Activated naive CD8-positive, alpha-beta T cell treated with anti-CD3 and anti-CD28 coated beads, Interleukin-2, amount 50 U/mL, for 16 hours (primary cell): ENCODE results near the gene GPR26.

Source experiments
- DNase-seq: peaks from one replicate; pipeline ENCODE4 v3.0.0-alpha.2; 2020; ENCODE audit warnings: low read depth, low spot score

GPR26 gene, protein sequence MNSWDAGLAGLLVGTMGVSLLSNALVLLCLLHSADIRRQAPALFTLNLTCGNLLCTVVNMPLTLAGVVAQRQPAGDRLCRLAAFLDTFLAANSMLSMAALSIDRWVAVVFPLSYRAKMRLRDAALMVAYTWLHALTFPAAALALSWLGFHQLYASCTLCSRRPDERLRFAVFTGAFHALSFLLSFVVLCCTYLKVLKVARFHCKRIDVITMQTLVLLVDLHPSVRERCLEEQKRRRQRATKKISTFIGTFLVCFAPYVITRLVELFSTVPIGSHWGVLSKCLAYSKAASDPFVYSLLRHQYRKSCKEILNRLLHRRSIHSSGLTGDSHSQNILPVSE

DNA sequence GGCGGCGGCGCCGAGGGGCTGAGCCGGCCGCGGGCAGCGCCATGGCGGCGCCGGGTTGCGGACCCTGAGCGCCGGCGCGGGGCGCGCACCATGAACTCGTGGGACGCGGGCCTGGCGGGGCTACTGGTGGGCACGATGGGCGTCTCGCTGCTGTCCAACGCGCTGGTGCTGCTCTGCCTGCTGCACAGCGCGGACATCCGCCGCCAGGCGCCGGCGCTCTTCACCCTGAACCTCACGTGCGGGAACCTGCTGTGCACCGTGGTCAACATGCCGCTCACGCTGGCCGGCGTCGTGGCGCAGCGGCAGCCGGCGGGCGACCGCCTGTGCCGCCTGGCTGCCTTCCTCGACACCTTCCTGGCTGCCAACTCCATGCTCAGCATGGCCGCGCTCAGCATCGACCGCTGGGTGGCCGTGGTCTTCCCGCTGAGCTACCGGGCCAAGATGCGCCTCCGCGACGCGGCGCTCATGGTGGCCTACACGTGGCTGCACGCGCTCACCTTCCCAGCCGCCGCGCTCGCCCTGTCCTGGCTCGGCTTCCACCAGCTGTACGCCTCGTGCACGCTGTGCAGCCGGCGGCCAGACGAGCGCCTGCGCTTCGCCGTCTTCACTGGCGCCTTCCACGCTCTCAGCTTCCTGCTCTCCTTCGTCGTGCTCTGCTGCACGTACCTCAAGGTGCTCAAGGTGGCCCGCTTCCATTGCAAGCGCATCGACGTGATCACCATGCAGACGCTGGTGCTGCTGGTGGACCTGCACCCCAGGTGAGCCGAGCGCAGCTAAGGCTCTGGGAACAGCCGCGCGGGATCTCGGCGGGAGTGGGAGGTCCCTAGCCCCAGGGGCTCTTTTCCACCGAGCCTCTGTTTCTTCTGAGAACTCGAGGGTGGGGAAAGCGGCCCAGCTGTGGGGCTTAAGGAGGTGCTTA lies at the start of gene GPR26:
Gene GPR26, plus strand, starts transcription at position 38 of the 919 bp plus-strand sequence. Its CDS starts 53 bp downstream, at position 91.
- DNase-seq: no peak

DNA sequence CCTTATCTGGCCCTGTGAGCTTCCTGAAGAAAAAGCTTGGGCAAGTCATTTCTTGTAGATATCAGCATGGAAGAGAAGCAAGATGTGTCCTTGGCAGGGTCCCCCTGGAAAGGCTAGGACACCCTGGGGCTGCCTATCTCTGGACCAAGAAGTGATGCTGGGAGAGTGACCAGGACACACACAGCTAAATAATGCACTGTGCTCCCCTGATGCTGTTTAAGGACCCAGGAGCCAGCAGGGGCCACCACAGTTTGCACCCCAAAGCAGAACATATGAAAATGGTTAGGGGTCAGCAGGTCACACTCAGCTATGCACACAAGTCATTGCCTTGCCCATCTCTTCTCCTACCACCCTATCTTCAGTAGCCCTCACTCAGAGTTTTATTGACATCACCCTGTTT lies 47.9 kb upstream of the GPR26 start:
- no peak for DNase-seq

DNA sequence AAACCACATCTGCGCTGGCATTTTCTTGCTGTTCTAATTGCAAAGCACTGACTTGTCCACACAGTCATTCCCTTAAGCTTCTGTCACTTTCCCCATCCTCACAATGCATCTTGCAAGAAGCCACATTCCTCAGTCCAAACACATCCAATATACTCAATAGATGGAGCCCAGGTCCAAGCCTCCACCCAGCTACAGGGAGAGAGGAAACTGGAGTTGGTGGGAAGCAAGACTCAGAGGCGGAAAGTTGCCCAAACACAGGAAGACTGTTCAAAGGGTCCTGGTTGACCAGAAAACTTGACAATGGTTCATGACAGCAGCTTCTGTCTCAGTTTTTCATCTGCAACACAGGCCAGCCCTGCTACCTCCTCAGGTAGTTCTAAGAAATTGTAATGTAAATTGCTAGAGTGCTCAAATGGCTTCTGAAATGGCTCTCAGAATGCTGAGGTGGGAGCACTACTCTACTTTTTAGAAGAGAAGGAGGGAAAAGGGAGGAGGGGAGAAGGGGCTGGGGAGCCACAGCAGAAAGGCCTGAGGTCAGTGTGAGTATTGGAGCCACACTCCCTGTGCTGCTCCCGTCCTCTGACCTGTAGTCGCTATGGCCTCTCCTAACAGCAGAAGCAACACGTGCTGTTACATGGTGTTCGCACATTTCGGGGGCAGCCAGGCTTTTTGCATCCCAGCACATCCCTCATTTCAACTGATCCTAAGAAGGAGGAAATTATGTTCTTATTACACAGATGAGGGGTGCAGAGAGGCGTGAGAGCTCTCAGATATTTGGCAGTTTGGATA lies 46.9 kb upstream of the GPR26 start:
- DNase-seq: no peak

DNA sequence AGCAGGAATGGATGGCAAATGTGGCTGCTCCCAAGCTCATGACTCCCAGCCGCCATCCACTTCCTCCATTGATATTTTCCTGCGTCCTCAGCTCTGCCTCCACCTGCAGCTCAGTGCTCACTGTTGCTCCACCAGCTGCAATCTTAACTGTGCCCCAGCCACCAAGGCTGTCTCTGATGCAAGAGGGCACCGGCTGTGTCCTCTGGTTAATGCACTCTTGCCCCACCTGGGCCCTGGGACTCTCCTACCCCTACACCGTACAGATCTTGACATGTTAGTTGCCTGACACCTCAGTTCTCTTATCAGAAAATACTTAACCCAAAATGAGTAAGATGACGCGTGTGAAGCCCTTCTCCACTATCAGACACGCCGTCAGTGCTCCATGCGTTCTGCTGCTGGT lies 45.5 kb upstream of the GPR26 start:
- DNase-seq: no peak

DNA sequence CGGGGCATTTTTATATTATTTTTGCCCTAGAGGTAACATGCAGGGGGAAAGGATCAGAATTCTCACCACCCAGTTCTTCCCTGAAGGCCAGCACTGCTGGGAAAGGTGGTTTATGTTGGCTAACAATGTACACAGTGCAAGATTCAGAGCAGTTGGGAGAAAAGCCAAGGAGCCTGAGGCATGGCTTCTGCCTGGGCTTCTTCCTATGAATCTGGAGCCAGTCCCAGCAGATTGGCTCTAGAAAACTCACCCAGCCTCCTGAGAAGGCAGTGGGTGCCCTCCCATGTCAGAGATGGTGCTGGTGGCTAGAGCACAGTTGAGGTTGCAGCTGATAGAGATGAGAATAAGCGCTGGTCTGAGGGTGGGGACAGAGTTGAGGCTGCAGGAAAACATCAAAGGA lies 44.7 kb upstream of the GPR26 start:
- no peak for DNase-seq

DNA sequence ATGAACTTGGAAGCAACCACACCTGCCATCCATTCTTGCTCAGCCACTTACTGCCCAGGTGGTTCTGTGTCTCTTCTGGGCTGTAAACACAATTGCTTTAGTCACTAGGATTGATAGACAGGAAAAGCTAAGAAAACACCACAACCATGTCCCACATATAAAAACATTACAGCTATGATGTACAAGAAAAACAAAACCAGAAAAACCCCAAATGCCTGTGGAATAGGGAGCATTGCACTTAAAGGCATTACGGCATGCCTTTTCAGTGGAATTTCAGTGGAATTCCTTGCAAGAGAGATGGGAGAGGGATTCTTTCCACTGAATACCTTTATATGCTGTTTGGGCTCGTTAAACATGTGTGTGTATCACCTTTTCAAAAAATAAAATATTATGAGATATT lies 44.2 kb upstream of the GPR26 start:
- no peak for DNase-seq

DNA sequence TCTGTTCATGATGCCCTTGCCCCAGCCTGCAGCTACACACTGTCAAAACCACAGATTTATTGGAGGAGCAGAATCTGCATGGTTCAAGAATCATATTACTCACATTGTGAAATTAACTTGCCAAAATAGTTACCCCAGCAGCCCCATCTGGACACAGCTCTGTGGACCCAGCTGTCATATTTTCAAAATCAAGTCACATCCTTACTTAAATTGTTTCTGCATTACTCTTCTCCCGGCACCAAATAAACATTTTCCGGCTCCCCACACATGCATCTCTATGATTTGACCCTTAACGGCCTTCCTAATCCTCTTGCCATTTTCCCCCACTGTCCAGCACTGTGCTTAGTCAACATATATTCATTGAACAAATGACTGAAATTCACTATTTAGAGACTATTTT lies 43.8 kb upstream of the GPR26 start:
- no peak for DNase-seq

DNA sequence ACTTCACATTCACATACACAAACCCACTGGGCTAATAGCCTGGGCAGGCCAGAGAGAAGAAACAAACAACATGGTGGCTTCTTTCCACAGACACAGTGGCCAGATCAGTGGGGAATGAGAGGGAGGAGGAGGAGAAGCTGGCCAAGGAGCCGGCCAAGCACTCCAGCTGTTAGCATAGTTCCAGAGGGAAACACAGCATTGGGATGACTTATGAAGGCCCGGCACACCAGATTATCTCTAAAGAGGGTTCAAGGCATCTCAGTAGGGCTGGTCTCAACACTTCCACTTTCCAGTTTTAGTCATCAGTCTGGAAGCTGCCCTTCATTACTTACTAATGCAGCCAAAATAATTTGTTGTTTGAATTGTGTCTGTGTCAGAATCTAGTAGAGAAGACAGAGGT lies 42.1 kb upstream of the GPR26 start:
- no peak for DNase-seq

DNA sequence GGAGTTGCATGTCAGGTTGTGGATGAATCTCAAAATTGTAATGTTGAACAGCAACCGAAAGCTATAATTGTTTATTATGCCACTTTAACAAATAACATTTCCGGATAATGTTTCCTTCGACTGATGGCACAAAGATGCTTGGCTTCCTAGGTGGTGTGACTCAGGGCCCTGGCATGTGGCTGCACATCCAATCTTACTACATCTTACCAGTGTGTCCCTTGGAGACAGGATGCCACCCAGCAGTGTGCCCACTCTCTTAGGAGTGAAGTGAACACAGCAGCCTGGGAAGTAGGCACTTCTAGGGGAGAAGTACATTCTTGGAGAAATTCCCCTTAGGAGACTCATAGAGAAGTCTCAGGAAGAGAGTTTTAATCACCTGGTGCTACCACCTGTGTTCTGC lies 33.0 kb upstream of the GPR26 start:
- no peak for DNase-seq

DNA sequence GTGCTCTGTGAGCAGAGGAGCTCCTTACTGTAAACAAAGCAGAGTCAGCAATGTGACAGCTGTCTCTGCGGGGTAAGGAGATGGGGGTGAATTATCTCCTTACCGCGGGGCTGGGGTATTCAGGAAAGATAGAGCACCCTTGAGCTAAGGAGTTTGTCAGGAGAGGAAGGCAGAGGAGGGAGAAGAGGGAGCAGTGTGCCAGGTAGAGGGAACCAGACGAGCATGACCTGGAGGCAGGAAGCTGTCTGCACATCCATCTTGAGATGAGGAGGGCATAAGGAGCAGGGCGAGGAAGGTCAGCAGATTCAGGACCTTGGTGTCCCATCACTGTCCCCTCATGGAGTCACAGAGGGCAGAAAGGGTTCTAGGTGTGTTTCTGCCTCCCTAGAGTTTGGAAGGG lies 32.5 kb upstream of the GPR26 start:
- DNase-seq: no peak

DNA sequence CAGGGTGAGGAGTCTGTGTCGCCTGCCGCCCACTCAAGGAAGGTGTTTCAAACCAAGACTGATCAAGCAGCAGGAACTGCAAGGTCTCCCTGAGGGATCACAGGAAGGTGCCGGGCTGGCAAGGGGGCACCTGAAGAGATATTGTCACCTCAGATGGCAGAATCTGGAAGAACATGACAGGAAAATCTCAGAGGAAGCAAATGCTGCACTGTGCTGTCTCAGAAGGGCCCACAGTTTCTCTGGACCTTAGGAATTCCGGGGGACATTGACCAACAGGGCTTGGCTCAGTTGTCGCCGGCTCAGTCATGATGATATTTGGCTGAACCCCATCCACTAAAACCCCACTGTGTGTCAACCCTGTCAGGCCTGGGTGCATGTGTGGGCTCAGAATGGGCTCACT lies 31.9 kb upstream of the GPR26 start:
- no peak for DNase-seq

DNA sequence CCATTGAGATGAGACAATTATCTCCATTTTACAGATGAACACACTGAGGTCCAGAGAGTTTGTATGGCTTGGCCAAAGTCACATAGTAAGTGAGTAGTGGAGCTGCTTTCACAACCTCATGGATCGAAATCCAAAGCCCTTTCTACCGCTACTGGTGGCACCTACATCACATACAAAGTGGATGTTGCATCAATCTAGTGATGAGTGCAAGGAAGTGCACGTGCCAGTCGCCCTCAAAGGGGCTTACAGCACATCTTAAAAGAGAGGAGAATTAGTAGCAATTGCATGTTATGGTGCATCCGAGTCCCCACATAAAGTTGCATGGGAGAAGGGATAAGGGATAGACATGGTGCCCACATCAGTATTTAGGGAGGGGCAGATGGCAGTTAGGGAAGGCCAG lies 31.0 kb upstream of the GPR26 start:
- DNase-seq: no peak

DNA sequence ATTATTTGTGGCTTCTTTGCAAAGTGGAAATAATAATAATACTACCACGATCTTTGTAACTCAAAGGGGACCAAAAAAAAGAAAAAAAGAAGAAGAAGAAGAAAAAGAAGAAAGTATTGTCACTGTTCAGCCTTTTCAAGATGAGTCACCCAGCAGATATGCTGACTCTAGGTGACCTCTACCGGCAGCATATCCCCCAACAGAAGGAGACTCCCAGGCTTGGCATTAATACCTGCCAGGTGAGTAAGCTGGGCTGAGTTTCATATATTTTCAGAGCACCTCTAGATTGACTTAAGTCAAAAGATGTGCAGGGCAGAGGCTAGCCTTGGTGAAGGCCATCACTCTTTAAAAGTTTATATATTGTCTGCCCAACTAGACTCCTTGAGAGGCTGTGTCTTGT lies 30.4 kb upstream of the GPR26 start:
- DNase-seq: no peak

DNA sequence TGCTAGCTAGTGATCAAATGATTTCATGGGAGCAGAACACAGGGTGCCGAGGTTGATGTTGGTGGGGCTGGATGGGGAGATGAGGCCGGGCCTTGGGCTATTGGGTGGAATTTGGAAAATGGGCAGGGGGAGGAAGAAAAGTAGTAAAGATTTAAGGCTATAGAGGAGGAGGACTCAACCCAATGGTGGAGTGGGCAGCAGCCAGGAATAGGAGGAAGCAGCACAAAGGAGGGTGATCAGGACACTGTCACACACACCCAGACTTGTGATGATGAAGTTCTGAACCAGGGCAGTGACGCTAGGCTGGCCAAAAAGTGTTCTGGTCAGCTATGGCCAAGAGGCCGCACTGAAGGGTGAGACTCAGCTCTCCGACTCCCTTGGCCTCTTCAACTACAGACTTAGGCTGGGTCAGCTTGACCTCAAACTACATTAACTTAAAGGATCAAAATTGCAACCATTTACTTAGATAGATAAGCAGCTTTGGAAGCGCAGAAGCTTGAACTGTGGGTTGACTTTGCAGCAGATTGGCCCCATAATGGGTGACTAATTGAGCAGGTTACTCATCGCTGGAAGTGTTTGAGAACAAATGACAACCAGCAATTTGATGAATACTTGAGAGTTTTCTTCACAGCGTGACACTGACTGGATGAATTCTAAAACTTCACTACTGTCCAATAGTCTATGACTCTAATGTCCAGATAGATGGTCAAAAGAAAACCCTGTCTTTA lies 29.4 kb upstream of the GPR26 start:
- DNase-seq: no peak

DNA sequence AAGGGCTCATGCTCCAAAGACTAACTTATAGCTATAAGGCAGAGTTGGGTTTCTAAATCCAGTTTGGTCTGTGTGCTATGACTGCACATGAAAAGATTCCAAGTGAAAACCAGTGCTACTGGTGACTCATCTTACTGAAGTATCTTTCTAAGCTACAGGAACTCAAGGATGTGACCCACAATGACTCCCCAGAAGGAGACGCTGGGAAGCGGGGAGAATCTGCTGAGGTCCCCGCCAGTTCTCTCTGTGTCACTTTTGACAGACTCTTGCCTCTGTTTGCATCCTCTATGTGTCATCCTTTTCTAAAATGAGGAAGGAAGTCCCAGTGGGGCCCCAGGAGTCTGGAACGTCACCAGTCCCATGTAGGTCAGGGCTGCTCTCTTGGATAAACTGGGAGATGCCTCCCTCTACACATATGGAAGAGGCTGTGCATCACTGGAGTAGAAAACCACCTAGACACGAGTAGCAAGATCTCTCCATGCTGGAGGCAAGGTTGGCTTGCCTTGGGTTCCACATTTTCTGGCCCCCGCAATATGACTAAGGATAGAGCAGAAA lies 28.8 kb upstream of the GPR26 start:
- DNase-seq: no peak

DNA sequence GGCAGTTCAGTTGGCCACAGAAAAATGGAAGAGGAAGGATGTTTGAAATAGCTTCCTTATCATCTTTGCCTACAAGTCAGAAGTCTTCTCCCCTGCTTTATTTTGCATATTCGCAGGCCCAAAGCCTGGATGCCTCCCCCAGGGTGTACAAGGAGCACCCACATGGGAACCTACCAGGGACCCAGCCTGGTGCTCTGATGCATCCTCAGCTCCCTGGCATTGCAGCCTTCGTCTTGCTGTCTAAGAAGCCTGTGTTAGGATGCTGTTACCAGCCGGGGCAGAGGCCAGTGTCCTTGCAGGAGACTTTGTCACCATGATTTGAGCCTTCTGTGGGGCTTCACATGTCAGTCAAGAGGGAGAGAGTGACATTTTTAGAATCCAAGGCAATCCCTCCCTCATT lies 27.0 kb upstream of the GPR26 start:
- no peak for DNase-seq

DNA sequence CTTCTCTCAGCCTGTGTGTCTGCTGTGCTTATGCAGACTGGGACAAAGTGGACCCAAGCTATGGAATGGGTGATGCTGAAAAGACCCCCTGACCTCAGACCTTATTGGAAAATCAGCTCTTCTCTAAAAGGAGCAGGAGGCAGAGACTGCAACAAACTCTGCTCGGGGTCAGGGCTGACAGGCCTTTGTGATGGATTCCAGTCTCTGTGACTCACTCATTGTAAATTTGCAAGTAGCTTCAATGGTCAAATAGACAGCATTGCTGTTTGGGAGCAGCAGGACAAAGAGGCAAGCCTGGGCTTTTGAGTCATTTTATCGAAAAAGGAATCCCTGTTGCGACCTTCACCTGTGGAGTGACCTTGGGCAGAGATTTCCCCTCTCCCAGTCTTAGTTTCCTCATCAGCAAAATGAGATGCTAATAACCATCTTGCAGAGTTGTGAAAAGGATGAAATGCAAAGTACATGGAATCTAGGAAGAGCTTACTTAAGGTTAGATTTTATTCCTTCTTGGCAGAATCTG lies 26.1 kb upstream of the GPR26 start:
- DNase-seq: no peak

DNA sequence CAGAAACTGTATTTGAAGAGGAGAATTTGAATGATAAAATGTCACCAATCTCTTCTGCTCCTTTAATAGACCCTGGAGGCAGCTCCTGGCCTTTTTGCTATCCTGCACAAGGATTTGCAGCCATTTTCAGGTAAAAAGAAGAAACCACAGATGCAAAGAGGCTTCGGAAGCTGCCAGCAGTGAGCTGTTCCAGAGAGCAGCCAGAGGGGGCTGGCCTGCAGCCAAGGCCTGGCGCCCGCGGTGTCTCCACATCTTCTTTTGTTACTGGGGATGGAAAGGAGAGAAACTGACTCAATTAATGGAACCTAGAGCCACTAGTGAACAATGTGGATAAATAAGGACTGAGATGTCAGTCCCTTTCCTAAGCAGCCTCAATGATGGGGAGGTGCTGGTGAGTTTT lies 23.9 kb upstream of the GPR26 start:
- DNase-seq: no peak

DNA sequence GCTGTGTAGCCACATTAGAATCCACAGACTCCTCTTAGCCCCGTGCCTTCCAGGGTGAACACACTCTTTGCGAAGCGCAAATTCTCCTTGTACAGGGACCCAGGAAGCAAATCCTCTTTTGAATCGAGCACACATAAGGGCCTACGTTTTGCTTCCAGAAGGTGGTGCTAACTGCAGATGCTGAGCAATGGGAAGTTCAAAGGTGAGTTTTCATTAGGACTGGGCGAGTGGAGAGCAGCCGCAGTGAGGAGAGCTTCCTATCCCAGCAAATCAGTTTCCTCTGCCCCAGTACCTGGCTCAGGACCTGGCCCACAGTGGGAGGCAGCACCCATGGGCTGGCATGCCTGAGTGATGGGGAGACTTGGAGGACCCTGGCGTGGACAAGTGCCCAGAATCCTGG lies 23.5 kb upstream of the GPR26 start:
- no peak for DNase-seq

DNA sequence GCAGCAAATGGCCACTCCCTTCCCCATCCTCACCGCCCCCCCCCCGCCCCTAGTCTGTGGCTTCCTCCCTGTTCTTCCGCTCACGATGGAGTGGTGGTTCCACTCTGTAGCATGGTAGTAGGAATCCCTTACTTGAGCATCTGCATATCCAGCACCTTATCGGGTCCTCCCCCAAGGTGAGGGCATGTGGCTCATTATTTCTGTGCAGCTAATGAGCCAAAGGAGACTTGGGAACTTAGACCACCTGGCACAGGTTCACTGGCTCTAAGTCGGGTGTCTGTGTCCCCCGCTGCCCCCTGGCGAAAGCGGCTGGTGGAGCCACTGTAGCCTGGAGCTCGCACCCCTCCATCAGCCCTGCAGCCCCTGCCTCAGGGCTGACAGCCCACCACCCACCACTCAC lies 22.8 kb upstream of the GPR26 start:
- no peak for DNase-seq

DNA sequence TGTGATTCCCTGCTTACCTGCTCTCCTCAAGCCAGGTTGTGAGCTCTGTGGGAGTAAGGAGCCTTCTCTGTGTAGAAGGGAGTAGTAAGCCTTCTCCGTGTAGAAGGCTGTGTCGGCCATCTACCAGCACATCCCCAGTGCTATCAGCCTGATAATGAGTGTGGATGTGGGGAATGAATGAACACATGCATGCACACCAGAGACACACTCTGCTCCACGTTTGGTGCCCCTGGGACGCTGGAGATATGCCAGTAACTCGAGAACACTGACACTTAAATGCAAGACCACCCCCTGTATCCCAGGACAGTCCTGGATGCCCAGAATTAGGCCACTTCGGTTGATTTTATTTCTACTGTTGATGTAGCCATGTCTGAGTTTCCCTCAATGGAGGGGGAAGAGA lies 21.1 kb upstream of the GPR26 start:
- no peak for DNase-seq
